GM23248 (cell line): ENCODE measurements around the gene LRRC31.

Experiments
- EZH2 ChIP-seq: fragments of 200-600 bp; sonication (generic); IDR thresholded peaks from 2 replicates; pipeline ENCODE4 v1.6.1; 2018; ENCODE audit warnings: antibody characterized with exemption, mild to moderate bottlenecking; ENCODE audit not compliant: insufficient read depth, poor library complexity, severe bottlenecking
- EZH2phosphoT487 ChIP-seq: fragments of 200-600 bp; sonication (generic); IDR thresholded peaks from 2 replicates; pipeline ENCODE4 v1.6.1; 2018; ENCODE audit warnings: antibody characterized with exemption, moderate library complexity, mild to moderate bottlenecking, low read depth; ENCODE audit not compliant: insufficient read depth

DNA sequence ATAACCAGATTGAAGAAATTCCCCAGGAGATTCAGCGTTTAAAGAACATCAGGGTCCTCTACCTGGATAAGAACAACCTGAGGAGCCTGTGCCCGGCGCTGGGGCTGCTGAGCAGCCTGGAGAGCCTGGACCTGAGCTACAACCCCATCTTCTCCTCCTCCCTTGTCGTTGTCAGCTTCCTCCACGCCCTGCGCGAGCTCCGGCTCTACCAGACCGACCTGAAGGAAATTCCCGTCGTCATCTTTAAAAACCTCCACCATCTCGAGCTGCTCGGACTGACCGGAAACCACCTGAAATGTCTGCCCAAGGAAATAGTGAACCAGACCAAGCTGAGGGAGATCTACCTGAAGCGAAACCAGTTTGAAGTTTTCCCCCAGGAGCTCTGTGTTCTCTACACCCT, 47.6 kb downstream of the LRRC31 start:
- TF ChIP-seq EZH2 (no peak), EZH2phosphoT487 (no peak)
